ENCODE measurements around the gene CHST8. TPM values are rescaled to one million over a fixed set of nuclear protein-coding genes. Genes with fewer than 3 reads are reported as not detected.

CHST8 gene
- total RNA-seq, 1 donor from 2014 or later: 0.96 TPM

- DNase-seq (ENCODE audit: low read depth, low spot score): no peak
- Mint-ChIP-seq H3K36me3 (ENCODE audit: low read depth) (no peaks in the 10 kb centered on the region), H3K9me3 (no peaks in the 10 kb centered on the region), H3K27ac (ENCODE audit: unreplicated experiment) (no peak overlapping the region), H3K4me1 (peaks cover 7% of the 10 kb centered on the region), H3K4me3 (no peak overlapping the region), H3K27me3 (ENCODE audit: low read depth) (peaks cover 91% of the 10 kb centered on the region)
- no peak for TF ChIP-seq CTCF (conservative IDR thresholded peaks at IDR 0.05)
Observed at GRCh38 chr19:33618884-33619283, 2.9 kb upstream of the CHST8 start.

GRCh38 chr19:33620611-33621010 is 1.1 kb upstream of the CHST8 start:
- no peak overlapping the region for H3K27ac Mint-ChIP-seq (ENCODE audit: unreplicated experiment)
- TF ChIP-seq CTCF (conservative IDR thresholded peaks at IDR 0.05): no peak
- DNase-seq (ENCODE audit: low read depth, low spot score): no peak
- no peaks in the 10 kb centered on the region for H3K9me3 Mint-ChIP-seq
- no peak overlapping the region for H3K4me3 Mint-ChIP-seq
- H3K36me3 Mint-ChIP-seq (ENCODE audit: low read depth): no peaks in the 10 kb centered on the region
- peaks cover 91% of the 10 kb centered on the region for H3K27me3 Mint-ChIP-seq (ENCODE audit: low read depth)
- H3K4me1 Mint-ChIP-seq: peaks cover 7% of the 10 kb centered on the region

- DNase-seq (ENCODE audit: low read depth, low spot score): peak; percentile 17
- H3K4me1 Mint-ChIP-seq: peaks cover 7% of the 10 kb centered on the region
Observed at GRCh38 chr19:33621065-33621785, 528 bp upstream of the CHST8 start.

GRCh38 chr19:33622505-33622808 is 704 bp downstream of the CHST8 start:
- Mint-ChIP-seq H3K27me3 (ENCODE audit: low read depth) (peaks cover 87% of the 10 kb centered on the region), H3K4me1 (peaks cover 7% of the 10 kb centered on the region), H3K36me3 (ENCODE audit: low read depth) (no peaks in the 10 kb centered on the region), H3K27ac (ENCODE audit: unreplicated experiment) (no peak overlapping the region), H3K9me3 (no peaks in the 10 kb centered on the region), H3K4me3 (no peak overlapping the region)
- no peak for DNase-seq (ENCODE audit: low read depth, low spot score)
- no peak for TF ChIP-seq CTCF (conservative IDR thresholded peaks at IDR 0.05)

More at GRCh38 chr19:33621065-33621785, 528 bp upstream of the CHST8 start:
- no peaks in the 10 kb centered on the region for H3K36me3 Mint-ChIP-seq (ENCODE audit: low read depth)
- H3K4me3 Mint-ChIP-seq: peak overlapping the region; percentile 51
- H3K27me3 Mint-ChIP-seq (ENCODE audit: low read depth): peaks cover 91% of the 10 kb centered on the region
- H3K27ac Mint-ChIP-seq (ENCODE audit: unreplicated experiment): no peak overlapping the region
- H3K9me3 Mint-ChIP-seq: no peaks in the 10 kb centered on the region
- TF ChIP-seq CTCF (conservative IDR thresholded peaks at IDR 0.05): no peak

GRCh38 chr19:33622809-33623511 is 1.2 kb downstream of the CHST8 start:
- peaks cover 88% of the 10 kb centered on the region for H3K27me3 Mint-ChIP-seq (ENCODE audit: low read depth)
- peaks cover 7% of the 10 kb centered on the region for H3K4me1 Mint-ChIP-seq
- no peaks in the 10 kb centered on the region for H3K9me3 Mint-ChIP-seq
- no peak for TF ChIP-seq CTCF (conservative IDR thresholded peaks at IDR 0.05)
- peak overlapping the region; percentile 61 for H3K4me3 Mint-ChIP-seq
- DNase-seq (ENCODE audit: low read depth, low spot score): no peak
- no peak overlapping the region for H3K27ac Mint-ChIP-seq (ENCODE audit: unreplicated experiment)
- H3K36me3 Mint-ChIP-seq (ENCODE audit: low read depth): no peaks in the 10 kb centered on the region

Data from neural crest cell (in vitro differentiated cells).